ENCODE measurements around the gene SHE. TPM values are rescaled to one million over a fixed set of nuclear protein-coding genes. Genes with fewer than 3 reads are reported as not detected.

Gene SHE
- total RNA-seq, 2 experiments from 2014 or later, result not detected

- H3K4me3 Mint-ChIP-seq, result no peak overlapping the region
- peaks cover 3% of the 10 kb centered on the region for H3K4me1 Mint-ChIP-seq (ENCODE audit: low read depth)
- CTCF ChIA-PET, result interaction anchor here (1.6 to 1.7 kb wide), 2 partner anchors 17 to 24 kb away, joined by 3 to 5 read pairs; no protein-coding TSS in a partner anchor
- POLR2A ChIA-PET, result no interaction called here
- no peak for ATAC-seq
- H3K9me3 Mint-ChIP-seq (ENCODE audit: insufficient read depth), result no peaks in the 10 kb centered on the region
- no peak overlapping the region for H3K27ac Mint-ChIP-seq
- no peaks in the 10 kb centered on the region for H3K36me3 Mint-ChIP-seq (ENCODE audit: low read depth)
- DNase-seq, result no peak
- peaks cover 56% of the 10 kb centered on the region for H3K27me3 Mint-ChIP-seq (ENCODE audit: low read depth)
Observed at GRCh38 chr1:154503898-154504297, 1.7 kb upstream of the SHE start.

- no peaks in the 10 kb centered on the region for H3K36me3 Mint-ChIP-seq (ENCODE audit: low read depth)
- no peak overlapping the region for H3K4me3 Mint-ChIP-seq
- peaks cover 54% of the 10 kb centered on the region for H3K27me3 Mint-ChIP-seq (ENCODE audit: low read depth)
- peaks cover 3% of the 10 kb centered on the region for H3K4me1 Mint-ChIP-seq (ENCODE audit: low read depth)
- ChIA-PET CTCF (interaction anchor here (1.6 kb wide), 1 partner anchor 23 kb away, joined by 3 read pairs; no protein-coding TSS in a partner anchor), POLR2A (interaction anchor here (0.7 kb wide), 1 partner anchor 853 kb away, joined by 3 read pairs; no protein-coding TSS in a partner anchor)
- ATAC-seq (peak; percentile 25), DNase-seq (no peak)
- H3K9me3 Mint-ChIP-seq (ENCODE audit: insufficient read depth), result no peaks in the 10 kb centered on the region
- H3K27ac Mint-ChIP-seq, result no peak overlapping the region
Observed at GRCh38 chr1:154502744-154503115, 518 bp upstream of the SHE start.

- POLR2A ChIA-PET, result no interaction called here
- Mint-ChIP-seq H3K4me1 (ENCODE audit: low read depth) (peaks cover 7% of the 10 kb centered on the region), H3K27me3 (ENCODE audit: low read depth) (peaks cover 50% of the 10 kb centered on the region), H3K9me3 (ENCODE audit: insufficient read depth) (no peaks in the 10 kb centered on the region), H3K27ac (no peak overlapping the region), H3K36me3 (ENCODE audit: low read depth) (no peaks in the 10 kb centered on the region), H3K4me3 (no peak overlapping the region)
- no peak for DNase-seq
- peak; percentile 13 for ATAC-seq
- CTCF ChIA-PET, result interaction anchor here (1.0 kb wide), 1 partner anchor 45 kb away, joined by 4 read pairs; no protein-coding TSS in a partner anchor
Observed at GRCh38 chr1:154501423-154502065, 668 bp downstream of the SHE start.

- H3K36me3 Mint-ChIP-seq (ENCODE audit: low read depth), result no peaks in the 10 kb centered on the region
- H3K4me1 Mint-ChIP-seq (ENCODE audit: low read depth), result peaks cover 13% of the 10 kb centered on the region
- DNase-seq, result no peak
- POLR2A ChIA-PET, result no interaction called here
- H3K9me3 Mint-ChIP-seq (ENCODE audit: insufficient read depth), result no peaks in the 10 kb centered on the region
- CTCF ChIA-PET, result interaction anchor here (1.0 kb wide), 1 partner anchor 46 kb away, joined by 4 read pairs; no protein-coding TSS in a partner anchor
- ATAC-seq, result no peak
- H3K4me3 Mint-ChIP-seq, result no peak overlapping the region
- H3K27ac Mint-ChIP-seq, result no peak overlapping the region
- peaks cover 46% of the 10 kb centered on the region for H3K27me3 Mint-ChIP-seq (ENCODE audit: low read depth)
Observed at GRCh38 chr1:154500533-154500932, 1.7 kb downstream of the SHE start.

- POLR2A ChIA-PET, result interaction anchor here (0.6 kb wide), 1 partner anchor 13 kb away, joined by 3 read pairs; no protein-coding TSS in a partner anchor
- no peaks in the 10 kb centered on the region for H3K9me3 Mint-ChIP-seq (ENCODE audit: insufficient read depth)
- H3K27me3 Mint-ChIP-seq (ENCODE audit: low read depth), result peaks cover 39% of the 10 kb centered on the region
- H3K4me1 Mint-ChIP-seq (ENCODE audit: low read depth), result peaks cover 15% of the 10 kb centered on the region
- H3K36me3 Mint-ChIP-seq (ENCODE audit: low read depth), result no peaks in the 10 kb centered on the region
- DNase-seq (no peak), ATAC-seq (peak; percentile 21)
- H3K27ac Mint-ChIP-seq, result no peak overlapping the region
- CTCF ChIA-PET, result interaction anchor here (0.9 kb wide), 1 partner anchor 47 kb away, joined by 3 read pairs; no protein-coding TSS in a partner anchor
- H3K4me3 Mint-ChIP-seq, result no peak overlapping the region
Observed at GRCh38 chr1:154499446-154499845, 2.8 kb downstream of the SHE start.

GRCh38 chr1:154497026-154497806 lies 5.0 kb downstream of the SHE start:
- ATAC-seq (no peak), DNase-seq (no peak)
- Mint-ChIP-seq H3K27me3 (ENCODE audit: low read depth) (peaks cover 25% of the 10 kb centered on the region), H3K9me3 (ENCODE audit: insufficient read depth) (no peaks in the 10 kb centered on the region), H3K27ac (no peak overlapping the region), H3K4me1 (ENCODE audit: low read depth) (peaks cover 32% of the 10 kb centered on the region), H3K4me3 (no peak overlapping the region), H3K36me3 (ENCODE audit: low read depth) (no peaks in the 10 kb centered on the region)
- CTCF ChIA-PET, result interaction anchor here (1.0 to 1.4 kb wide), 4 partner anchors 18 to 91 kb away, joined by 3 to 4 read pairs (median 3); no protein-coding TSS in a partner anchor
- POLR2A ChIA-PET, result interaction anchor here (0.7 kb wide), 1 partner anchor 436 kb away, joined by 3 read pairs; no protein-coding TSS in a partner anchor

GRCh38 chr1:154496383-154496782 lies 5.8 kb downstream of the SHE start:
- no peaks in the 10 kb centered on the region for H3K36me3 Mint-ChIP-seq (ENCODE audit: low read depth)
- peaks cover 38% of the 10 kb centered on the region for H3K4me1 Mint-ChIP-seq (ENCODE audit: low read depth)
- no peak overlapping the region for H3K4me3 Mint-ChIP-seq
- DNase-seq, result no peak
- ChIA-PET CTCF (interaction anchor here (1.3 to 1.4 kb wide), 3 partner anchors 17 to 90 kb away, joined by 3 to 4 read pairs (median 3); no protein-coding TSS in a partner anchor), POLR2A (no interaction called here)
- no peak overlapping the region for H3K27ac Mint-ChIP-seq
- no peaks in the 10 kb centered on the region for H3K9me3 Mint-ChIP-seq (ENCODE audit: insufficient read depth)
- H3K27me3 Mint-ChIP-seq (ENCODE audit: low read depth), result peaks cover 31% of the 10 kb centered on the region
- no peak for ATAC-seq

- H3K4me3 Mint-ChIP-seq, result no peak overlapping the region
- no peak for ATAC-seq
- H3K36me3 Mint-ChIP-seq (ENCODE audit: low read depth), result no peaks in the 10 kb centered on the region
- H3K4me1 Mint-ChIP-seq (ENCODE audit: low read depth), result peaks cover 38% of the 10 kb centered on the region
- DNase-seq, result no peak
- ChIA-PET POLR2A (no interaction called here), CTCF (interaction anchor here (1.4 to 4.0 kb wide), 3 partner anchors 15 to 50 kb away, joined by 3 to 21 read pairs (median 4); no protein-coding TSS in a partner anchor)
- peaks cover 28% of the 10 kb centered on the region for H3K27me3 Mint-ChIP-seq (ENCODE audit: low read depth)
- no peaks in the 10 kb centered on the region for H3K9me3 Mint-ChIP-seq (ENCODE audit: insufficient read depth)
- no peak overlapping the region for H3K27ac Mint-ChIP-seq
Observed at GRCh38 chr1:154495496-154496273, 6.5 kb downstream of the SHE start.

- ATAC-seq (peak; percentile 69), DNase-seq (peak; percentile 45)
- Mint-ChIP-seq H3K27me3 (ENCODE audit: low read depth) (peaks cover 21% of the 10 kb centered on the region), H3K27ac (peak overlapping the region; percentile 72), H3K4me1 (ENCODE audit: low read depth) (peaks cover 36% of the 10 kb centered on the region), H3K4me3 (peak overlapping the region; percentile 26), H3K9me3 (ENCODE audit: insufficient read depth) (no peaks in the 10 kb centered on the region), H3K36me3 (ENCODE audit: low read depth) (no peaks in the 10 kb centered on the region)
- ChIA-PET POLR2A (interaction anchor here (0.6 kb wide), 2 partner anchors 160 to 167 kb away, joined by 3 read pairs; no protein-coding TSS in a partner anchor), CTCF (interaction anchor here (0.6 to 4.0 kb wide), 3 partner anchors 11 to 592 kb away, joined by 3 to 21 read pairs (median 3); no protein-coding TSS in a partner anchor)
Observed at GRCh38 chr1:154493276-154493675, 8.9 kb downstream of the SHE start.

- peaks cover 34% of the 10 kb centered on the region for H3K4me1 Mint-ChIP-seq (ENCODE audit: low read depth)
- peaks cover 20% of the 10 kb centered on the region for H3K27me3 Mint-ChIP-seq (ENCODE audit: low read depth)
- no peak overlapping the region for H3K4me3 Mint-ChIP-seq
- no peak overlapping the region for H3K27ac Mint-ChIP-seq
- DNase-seq (no peak), ATAC-seq (no peak)
- POLR2A ChIA-PET, result no interaction called here
- no peaks in the 10 kb centered on the region for H3K9me3 Mint-ChIP-seq (ENCODE audit: insufficient read depth)
- H3K36me3 Mint-ChIP-seq (ENCODE audit: low read depth), result no peaks in the 10 kb centered on the region
- CTCF ChIA-PET, result interaction anchor here (0.9 to 4.0 kb wide), 4 partner anchors 9 to 163 kb away, joined by 3 to 21 read pairs (median 8); no protein-coding TSS in a partner anchor
Observed at GRCh38 chr1:154492115-154492514, 10.1 kb downstream of the SHE start.

GRCh38 chr1:154490317-154490716 lies 11.9 kb downstream of the SHE start:
- DNase-seq, result no peak
- peaks cover 24% of the 10 kb centered on the region for H3K4me1 Mint-ChIP-seq (ENCODE audit: low read depth)
- H3K4me3 Mint-ChIP-seq, result no peak overlapping the region
- H3K36me3 Mint-ChIP-seq (ENCODE audit: low read depth), result no peaks in the 10 kb centered on the region
- ATAC-seq, result no peak
- no peaks in the 10 kb centered on the region for H3K9me3 Mint-ChIP-seq (ENCODE audit: insufficient read depth)
- CTCF ChIA-PET, result interaction anchor here (1.1 to 4.2 kb wide), 4 partner anchors 10 to 330 kb away, joined by 3 to 39 read pairs (median 9); no protein-coding TSS in a partner anchor
- peaks cover 21% of the 10 kb centered on the region for H3K27me3 Mint-ChIP-seq (ENCODE audit: low read depth)
- POLR2A ChIA-PET, result interaction anchor here (0.6 kb wide), 1 partner anchor 535 kb away, joined by 3 read pairs; no protein-coding TSS in a partner anchor
- H3K27ac Mint-ChIP-seq, result no peak overlapping the region
